PC-9 (cell line): ENCODE data around the gene ACMSD.

ENCODE experiments used
- EZH2 ChIP-seq: fragments of 200-600 bp; sonication (generic); IDR thresholded peaks from 2 replicates; pipeline ENCODE4 v1.8.0; 2017; ENCODE audit warnings: antibody characterized with exemption, low read depth
- TF ChIP-seq, protein P1 (sequence below): fragments of 200-600 bp; sonication (generic); conservative IDR thresholded peaks from 2 replicates; pipeline ENCODE4 v1.6.1; 2017; ENCODE audit warnings: mixed run types, antibody characterized with exemption, mild to moderate bottlenecking, moderate library complexity

GRCh38 chr2:134843968-134844367, 5.6 kb downstream of the ACMSD start:
- TF ChIP-seq, protein P1, sequence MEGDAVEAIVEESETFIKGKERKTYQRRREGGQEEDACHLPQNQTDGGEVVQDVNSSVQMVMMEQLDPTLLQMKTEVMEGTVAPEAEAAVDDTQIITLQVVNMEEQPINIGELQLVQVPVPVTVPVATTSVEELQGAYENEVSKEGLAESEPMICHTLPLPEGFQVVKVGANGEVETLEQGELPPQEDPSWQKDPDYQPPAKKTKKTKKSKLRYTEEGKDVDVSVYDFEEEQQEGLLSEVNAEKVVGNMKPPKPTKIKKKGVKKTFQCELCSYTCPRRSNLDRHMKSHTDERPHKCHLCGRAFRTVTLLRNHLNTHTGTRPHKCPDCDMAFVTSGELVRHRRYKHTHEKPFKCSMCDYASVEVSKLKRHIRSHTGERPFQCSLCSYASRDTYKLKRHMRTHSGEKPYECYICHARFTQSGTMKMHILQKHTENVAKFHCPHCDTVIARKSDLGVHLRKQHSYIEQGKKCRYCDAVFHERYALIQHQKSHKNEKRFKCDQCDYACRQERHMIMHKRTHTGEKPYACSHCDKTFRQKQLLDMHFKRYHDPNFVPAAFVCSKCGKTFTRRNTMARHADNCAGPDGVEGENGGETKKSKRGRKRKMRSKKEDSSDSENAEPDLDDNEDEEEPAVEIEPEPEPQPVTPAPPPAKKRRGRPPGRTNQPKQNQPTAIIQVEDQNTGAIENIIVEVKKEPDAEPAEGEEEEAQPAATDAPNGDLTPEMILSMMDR, result no peak
- no peak for TF ChIP-seq EZH2
